DMS79 (cell line): ENCODE measurements around the gene SELL.
"Not testable (repeated sequence)": the region's sequence is repeated elsewhere in the genome, so short reads cannot be mapped to it uniquely, and the experiment has no call there.

ENCODE experiments used
- DNase-seq: peaks from one replicate; lab custom pipeline; 2025; lab: John Stamatoyannopoulos, UW

The SELL gene

DNA sequence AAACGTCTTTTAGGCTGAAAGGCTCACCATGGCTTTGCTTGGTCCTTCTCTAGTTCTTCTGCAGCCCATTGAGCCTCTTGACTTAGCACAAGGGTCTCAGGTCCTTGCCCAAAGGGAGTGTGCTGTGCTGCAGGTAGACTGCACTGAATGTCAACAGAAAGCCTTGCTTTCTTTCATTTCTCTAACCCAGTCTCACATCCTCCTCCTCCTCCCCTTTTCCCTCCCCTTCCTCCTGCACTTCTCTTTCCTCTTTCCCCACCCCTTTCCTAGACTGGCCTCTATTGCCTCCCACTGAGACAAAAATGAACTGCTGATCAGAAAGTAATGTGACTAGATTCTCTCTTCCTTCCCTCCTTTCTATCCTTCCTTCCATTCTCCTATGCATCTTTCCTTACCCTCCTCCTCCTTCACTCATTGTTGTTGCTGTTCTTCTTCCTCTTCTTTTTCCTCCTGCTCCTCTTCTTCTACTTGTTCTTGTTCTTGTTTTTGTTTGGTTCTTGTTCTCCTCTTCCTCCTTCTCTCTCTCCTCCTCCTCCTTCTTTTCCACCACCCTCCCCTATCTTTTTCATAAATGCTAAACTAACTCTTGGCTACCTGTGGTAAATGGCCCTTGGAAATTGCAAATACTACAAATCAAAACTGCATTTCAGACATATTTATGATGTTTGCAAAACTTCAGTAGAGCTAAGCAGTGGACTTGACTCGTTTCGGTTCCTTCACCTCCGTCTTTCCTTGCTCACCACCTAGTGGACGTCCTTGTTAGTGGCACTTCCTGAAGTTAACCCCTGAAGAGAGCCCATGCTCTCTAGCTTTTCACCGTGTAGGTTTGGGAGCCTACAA lies at the start of gene SELL:
TSS of gene SELL (minus strand) at position 152 of the 840 bp plus-strand sequence. CDS start at position 30, 122 bp downstream.
- no peak for DNase-seq

DNA sequence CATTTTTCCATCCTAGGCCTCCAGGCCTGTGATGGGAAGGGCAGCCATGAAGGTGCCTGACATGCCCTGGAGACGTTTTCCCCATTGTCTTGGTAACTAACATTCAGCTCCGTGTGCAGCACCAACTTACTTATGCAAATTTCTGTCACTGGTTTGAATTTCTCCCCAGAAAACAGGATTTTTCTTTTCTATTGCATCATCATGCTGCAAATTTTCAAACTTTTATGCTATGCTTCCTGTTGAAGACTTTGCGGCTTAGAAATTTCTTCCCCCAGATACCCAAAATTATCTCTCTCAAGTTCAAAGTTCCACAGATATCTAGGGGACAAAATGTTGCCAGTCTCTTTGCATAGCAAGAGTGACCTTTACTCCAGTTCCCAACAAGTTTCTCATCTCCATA lies 47.6 kb upstream of the SELL start:
- no peak for DNase-seq

DNA sequence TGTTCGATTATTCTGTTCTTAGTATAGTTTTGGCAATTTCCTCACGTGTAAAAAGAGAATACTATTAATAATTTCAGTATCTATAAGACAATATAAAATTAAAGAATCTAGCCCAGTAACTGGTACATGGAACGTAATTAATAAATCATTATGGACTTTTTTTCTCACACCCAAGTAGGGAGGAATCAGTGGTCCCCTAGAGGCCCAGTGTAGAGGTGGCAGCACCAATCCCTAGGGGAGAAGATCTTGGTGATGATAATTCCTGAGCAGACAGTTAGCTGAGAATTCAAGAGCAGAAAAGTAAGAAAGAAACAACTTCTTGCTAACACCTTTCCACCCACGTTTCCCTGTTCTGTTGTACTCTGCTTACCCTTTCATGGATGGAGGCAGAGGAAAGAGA lies 42.1 kb upstream of the SELL start:
- no peak for DNase-seq

DNA sequence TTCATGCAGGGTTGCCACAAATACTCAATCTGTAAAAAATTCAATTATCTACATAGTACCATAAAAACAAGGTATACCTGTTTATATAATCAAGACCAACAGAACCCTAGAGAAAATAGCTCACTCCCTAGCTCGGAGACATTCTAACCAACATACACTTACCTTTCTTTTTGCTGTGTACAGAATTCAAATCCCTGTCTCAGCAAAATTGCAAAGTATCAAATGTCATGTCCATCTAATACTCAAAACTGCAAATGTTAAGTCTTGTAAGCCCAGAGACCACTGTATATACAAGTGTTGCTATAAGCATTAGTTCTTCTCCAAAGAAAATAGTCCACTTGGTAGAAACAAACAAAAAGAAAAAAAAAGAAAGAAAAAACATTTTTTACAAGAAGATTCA lies 38.6 kb upstream of the SELL start:
- DNase-seq: no peak

DNA sequence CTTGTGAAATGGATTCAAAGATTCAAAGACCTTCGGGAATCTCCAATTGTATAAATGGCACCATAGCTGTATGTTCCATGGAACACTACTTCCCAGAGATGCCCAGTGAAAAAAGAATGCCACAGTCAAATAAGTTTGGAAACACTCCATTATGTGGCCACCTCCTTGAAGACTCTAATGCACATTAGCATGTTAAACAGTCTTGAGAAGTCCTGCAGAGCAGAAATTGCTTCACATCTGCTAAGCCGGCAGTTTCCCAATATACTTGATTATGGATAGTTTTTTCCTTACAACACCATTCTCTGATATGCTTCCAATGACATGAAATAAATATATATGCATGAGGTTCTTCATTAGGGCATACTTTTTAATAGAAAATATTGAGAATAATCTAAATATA lies 35.1 kb upstream of the SELL start:
- no peak for DNase-seq

DNA sequence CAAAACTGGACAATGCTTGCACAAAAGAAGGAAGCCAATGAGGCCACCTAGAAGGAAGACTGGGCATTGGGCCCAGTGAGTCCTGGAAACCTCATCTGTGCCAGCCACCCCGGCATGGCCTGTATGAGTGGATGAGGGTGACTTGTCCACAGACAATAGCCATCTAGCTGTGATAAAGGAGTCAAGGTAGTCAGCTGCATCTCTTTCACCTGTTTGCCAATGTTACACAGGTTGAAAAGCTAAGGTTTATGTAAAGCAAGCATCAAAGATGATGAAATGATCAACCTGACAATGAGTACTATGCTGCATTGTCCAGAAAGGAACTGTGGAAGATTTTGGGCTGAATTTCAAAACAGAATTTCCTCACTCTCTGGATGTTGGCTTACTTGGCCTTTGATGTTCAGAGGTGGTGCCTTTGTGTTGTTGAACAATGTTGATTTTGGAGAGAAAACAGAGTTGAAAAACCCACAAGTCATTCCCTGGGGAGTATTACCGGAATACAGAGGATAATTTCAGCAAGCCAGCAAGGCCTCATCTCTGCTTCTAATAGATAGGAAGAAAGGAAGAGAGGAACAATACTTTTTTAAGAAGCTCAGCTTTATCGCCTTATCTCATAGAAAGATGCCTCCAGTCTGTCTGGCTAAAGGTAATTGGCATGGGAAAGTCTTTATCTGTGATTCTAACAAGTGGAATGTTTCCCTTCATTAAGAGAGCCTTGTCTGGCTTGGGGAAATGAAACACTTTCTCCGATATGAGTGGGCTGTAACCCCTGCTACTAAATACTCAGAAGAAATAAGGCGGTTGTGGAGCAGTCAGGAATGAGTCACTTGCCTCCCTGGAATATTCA lies 33.8 kb upstream of the SELL start:
- DNase-seq: no peak

DNA sequence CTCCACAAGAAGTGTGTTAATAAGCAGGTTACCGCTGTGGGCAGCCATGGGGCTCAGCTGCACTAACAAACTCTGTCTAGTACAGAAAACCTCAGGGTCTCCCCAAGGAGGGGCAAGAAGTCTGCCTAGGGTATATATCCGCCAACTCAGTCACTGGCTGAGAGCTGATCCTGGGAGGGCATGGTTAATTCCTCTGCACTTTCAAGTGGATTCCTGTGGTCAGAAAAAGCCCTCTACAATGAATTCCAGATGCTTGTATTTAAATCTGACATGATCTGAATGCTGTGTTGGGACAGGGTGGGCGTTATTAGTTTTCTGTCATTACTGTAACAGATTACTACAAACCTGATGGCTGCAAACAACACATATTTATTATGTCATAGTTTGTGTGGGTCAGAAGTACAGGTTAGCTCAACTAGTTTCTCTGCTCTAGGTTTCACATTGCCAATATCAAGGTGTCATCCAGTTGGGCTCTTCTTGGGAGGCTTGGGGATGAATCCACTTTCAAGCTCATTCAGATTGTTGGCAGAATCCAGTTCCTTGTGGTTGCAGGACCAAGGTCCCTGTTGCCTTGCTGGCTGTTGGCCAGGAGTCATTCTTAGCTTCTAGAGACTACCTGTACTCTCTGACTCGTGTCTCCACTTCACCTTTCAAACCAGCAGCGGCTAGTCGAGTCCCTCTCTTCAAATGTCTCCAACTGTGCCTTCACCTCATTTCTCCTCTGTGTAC lies 30.4 kb upstream of the SELL start:
- DNase-seq: no peak

DNA sequence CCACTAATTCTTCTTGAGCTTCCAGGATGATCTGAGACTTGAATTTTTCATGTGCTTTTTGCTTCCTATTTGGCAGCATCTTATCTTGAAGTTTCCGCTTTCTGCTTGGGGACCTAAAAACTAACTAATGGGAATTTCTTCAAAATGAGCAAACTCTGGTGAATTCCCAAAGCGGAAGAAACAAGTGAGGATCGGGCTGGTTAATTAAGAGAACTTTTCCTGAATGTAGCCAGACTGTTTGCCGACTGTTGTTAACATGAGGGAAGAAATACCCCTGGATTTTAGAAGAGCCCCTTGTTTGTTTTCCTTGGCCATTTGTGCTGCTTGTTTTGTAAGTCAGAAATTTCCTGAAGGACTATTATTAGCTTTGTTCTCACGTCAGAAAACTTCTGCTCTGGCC lies 28.6 kb upstream of the SELL start:
- no peak for DNase-seq

DNA sequence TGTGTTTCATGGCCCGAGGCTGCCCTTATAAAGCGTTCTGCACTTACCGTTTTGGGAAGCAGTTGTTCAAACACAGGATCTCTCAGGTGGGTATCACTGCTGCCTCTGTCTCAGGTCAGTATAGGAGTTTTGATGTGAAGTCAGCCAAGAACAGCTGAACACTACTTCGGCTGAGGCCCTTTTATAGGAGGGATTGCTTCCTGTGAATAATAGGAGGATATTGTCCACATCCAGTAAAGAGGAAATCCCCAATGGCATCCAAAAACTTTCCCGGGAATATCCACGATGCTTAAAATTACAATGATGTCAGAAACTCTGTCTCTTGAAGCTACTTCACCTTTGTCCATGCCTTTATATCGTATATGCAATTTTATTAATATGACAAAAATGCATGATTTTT lies 22.5 kb upstream of the SELL start, which contains the start of gene SELE:
TSS of gene SELE (minus strand) at position 156 of the 400 bp plus-strand sequence. CDS start 467 bp downstream, outside the sequence.
- DNase-seq: no peak

DNA sequence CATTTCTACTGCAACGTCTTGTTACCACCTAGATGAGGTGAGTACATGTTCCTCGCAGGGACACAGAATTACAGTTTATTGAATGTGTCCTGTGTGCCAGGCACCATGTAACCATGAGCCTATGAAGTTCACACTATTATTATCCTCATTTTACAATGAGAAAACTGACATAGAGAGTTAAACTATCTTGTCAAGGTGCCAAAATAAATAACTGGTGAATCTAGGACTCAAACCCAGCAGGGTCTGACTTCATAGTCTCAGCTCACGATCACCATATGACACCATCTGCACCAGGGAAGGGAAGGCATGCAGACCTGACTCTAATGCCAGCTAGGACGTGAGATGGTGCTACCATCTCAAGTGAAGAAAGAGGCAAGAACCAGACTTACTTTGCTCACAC lies 20.0 kb upstream of the SELL start:
- no peak for DNase-seq

DNA sequence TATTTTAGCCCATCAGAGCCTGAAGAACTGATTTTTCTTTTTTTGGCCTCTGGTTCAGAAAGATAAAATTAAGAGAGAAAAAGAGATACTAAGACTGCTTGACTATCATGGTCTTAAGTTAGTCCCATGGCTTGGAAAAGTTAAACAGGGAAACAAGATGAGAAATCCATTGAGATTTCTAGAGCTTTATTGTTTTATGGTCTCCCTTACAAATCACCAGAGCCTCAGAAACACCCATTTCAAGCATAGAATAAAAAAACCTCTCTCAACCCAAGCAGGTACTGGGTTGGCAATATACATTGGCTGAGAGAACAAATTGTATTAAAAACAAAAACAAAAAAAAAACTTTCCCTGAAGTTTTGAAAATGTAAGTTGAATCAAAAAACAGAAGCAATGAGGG lies 18.6 kb upstream of the SELL start:
- no peak for DNase-seq

DNA sequence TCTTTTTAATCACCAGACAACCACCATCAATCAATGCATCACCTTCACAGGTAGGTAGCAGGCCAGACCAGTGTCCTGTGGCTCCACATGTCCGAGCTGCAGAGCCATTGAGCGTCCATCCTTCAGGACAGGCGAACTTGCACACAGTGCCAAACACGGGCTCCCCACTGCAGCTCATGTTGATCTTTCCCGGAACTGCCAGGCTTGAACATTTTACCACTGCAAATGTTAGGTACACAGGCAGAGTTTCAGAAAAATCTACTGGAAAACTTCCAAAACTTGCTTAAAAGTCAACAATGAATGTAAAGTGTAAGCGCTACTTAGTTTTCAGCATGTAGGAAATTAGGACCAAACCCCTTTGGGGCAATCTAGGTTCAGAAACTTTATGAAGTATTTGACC lies 15.9 kb upstream of the SELL start:
- DNase-seq: no peak

DNA sequence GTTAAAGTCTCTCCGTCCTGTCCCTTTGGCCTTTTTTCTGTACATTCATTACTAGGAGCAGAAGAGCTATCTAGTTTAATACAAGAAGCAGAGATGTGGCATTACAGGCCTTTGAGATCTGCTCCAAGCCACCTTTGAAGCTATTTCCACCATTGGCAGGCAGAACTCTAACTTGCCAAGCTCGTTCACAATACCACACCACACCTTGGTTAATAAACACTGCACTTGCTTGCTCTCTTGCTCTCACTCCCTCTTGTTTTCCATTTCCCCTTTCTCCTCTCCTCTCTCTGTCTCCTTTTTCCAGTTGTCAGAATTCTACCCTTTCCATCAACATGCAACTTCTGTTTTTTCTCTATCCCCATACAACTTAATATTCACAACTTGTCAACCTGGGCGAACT lies 15.4 kb upstream of the SELL start:
- DNase-seq: no peak

DNA sequence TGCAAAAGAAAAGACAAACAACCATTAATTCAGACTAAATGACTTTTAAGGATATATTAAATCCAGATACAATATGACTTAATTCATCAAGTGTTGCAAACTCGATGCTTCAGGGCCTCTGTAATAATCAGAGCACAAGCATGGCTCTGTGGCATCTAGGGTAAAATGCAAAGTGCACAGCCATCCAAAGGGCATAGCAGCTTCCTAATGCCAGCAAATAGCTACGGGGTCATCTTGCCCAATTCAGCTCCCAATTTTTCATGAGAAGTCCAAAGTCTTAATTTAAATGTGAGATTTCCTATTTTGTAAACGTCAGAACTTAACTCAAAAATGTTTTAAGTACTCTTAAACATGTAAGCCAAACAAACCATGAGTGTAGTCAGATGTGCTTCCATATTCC lies 14.5 kb upstream of the SELL start:
- DNase-seq: no peak

DNA sequence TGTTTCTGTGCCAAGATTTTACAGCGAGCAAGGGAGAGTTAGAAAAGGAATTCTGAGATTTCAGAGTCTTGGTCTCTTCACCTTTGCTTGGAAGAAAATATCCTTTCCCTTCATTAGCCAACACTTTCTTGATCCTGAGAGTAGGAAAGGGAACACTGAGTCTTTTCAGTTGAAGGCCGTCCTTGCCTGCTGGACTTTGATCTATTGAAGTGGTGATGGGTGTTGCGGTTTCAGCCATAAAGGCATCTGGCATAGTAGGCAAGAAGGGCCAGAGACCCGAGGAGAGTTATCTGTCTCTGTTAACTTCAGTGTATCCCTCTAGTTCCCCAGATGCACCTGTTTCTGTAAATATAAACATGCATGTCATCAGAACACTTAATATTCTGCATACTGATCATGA lies 12.7 kb upstream of the SELL start:
- no peak for DNase-seq

DNA sequence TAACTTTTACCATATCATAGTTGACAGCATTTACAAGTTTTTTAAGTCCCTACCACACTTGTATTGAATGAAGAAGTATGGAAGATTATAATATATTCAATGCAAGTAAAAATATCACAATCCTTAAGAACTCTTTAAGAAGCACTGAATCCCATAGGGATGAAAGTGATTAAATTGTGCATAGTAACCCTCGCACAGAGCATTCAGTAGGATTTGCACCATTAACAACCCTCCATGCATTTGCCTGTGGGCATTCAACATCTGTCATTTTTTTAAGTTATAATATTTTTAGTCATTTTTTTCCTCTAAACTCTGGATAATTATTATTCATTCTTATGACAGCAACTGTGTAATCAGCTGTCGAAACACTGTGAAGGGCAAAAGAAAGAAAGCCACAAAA lies 12.3 kb upstream of the SELL start:
- DNase-seq: no peak

DNA sequence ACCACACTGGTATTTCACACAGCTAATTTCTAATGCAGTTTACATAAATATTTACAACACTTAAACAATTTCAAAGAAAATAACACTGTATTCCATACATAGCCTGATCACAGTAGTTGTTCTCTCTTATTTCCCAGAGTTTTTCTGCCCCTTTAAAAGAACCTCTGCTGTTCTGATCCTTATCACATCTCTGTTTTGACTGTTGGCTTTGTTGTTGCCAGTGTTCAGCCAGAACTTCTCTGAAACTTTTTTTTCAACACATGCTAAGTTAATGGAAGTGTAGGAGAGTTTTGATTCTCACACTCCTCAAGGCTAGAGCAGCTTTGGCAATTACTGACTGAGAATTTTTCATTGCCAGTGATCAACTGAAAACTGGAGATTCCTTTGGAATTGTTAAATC lies 11.4 kb upstream of the SELL start:
- DNase-seq: no peak

DNA sequence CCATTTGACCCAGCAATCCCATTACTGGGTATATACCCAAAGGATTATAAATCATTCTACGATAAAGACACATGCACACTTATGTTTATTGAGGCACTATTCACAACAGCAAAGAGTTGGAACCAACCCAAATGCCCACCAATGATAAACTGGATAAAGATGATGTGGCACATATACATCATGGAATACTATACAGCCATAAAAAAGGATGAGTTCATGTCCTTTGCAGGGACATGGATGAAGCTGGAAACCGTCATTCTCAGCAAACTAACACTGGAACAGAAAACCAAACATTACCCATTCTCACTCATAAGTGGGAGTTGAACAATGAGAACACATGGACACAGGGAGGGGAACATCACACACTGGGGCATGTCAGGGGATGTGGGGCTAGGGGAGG lies 3.7 kb upstream of the SELL start:
- DNase-seq: not testable (repeated sequence)

DNA sequence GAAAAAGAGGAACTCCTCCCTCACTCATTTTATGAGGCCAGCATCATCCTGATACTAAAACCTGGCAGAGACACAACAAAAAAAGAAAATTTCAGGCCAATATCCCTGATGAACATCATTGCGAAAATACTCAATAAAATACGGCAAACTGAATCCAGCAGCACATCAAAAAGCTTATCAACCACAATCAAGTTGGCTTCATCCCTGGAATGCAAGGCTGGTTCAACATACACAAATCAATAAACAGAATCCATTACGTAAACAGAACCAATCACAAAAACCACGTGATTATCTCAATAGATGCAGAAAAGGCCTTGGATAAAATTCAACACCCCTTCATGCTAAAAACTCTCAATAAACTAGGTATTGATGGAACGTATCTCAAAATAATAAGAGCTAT lies 1.7 kb upstream of the SELL start:
- not testable (repeated sequence) for DNase-seq

DNA sequence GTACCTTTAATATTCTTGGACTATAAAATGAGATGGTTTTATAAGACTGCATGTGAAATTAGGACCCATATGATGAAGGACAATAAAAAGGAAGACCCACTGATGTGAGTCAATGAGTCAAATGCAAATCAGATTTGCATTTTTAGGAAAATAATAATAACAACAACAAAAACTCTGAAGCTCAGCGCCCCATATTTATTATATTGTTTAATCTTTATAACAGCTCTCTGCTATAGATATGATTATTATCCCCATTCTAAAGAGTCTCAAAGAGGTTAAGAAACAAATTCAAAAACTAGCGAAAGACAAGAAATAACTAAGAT lies 850 bp upstream of the SELL start:
- no peak for DNase-seq

DNA sequence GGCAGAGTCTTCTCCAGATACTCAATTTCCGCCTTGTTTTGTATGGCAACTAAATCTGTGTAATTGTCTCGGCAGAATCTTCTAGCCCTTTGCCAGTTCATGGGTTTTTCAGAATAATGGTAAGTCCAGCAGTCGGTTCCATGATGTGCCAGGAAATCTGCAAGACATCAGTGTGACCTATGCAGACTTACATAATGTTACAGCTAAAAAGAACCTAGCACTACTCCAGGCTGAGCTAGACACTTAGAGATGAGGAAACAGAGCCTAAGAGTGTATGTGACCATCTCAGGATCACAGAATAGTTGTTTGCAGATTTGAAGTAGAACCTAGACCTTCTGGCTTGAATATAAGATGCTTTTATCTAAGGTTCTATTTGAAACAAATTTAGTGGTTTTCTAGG lies 2.8 kb downstream of the SELL start:
- no peak for DNase-seq

DNA sequence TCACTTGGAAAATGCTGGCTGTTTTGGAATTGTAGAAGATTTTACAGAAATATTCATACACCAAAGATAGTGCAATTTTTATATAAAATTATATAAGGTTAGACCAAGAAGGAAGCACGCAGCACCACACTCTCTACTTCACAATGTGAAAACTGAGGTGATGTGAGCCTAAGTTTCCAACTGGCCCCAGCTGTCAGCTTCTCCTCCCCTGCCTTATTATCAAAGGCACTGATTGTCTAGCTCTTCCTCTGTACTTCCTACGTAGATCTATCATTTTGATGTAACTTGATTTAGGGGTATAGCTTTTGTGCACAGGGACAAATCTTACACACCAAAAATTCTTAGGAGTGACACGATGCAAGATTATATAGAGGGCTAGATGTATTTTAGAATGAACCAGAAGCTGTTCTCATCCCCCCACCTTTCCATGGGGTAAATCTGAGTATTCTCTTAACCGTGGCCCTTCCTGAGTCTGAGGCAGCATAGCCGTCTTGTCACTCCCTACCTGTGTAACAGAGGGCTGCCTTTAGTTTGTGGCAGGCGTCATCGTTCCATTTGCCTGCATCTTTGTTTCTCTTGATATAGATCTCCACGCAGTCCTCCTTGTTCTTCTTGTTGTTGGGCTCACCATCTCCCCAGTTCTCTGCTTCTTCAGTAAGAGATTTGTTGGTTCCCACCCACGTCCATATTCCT lies 3.4 kb downstream of the SELL start:
- DNase-seq: no peak
